Measurements from ENCODE around the gene PTX3.
A peak's percentile ranks its signal among the peaks of the same experiment; 100 is the strongest.

PTX3 gene

GRCh38 chr3:157427901-157428300, 8.7 kb upstream of the PTX3 start:
- H3K4me1 ChIP-seq (ENCODE audit: control insufficient read depth, insufficient read depth, low read length), result peaks cover 17% of the 10 kb centered on the region
- H3K9me3 ChIP-seq (ENCODE audit: control insufficient read depth, low read length), result no peaks in the 10 kb centered on the region
- H3K27me3 ChIP-seq (replicated peaks; ENCODE audit: control insufficient read depth, insufficient read depth, low read length), result no peaks in the 10 kb centered on the region
- no peaks in the 10 kb centered on the region for H3K36me3 ChIP-seq (ENCODE audit: control insufficient read depth, insufficient read depth, low read length, severe bottlenecking)
- no peak overlapping the region for H3K9ac ChIP-seq (ENCODE audit: low read length)
- no peak for DNase-seq (ENCODE audit: low read depth)
- no peak overlapping the region for H3K4me3 ChIP-seq (ENCODE audit: low read length)

GRCh38 chr3:157428853-157429252, 7.8 kb upstream of the PTX3 start:
- H3K27me3 ChIP-seq (replicated peaks; ENCODE audit: control insufficient read depth, insufficient read depth, low read length), result no peaks in the 10 kb centered on the region
- H3K4me3 ChIP-seq (ENCODE audit: low read length), result peak overlapping the region; percentile 13
- no peaks in the 10 kb centered on the region for H3K36me3 ChIP-seq (ENCODE audit: control insufficient read depth, insufficient read depth, low read length, severe bottlenecking)
- peak overlapping the region; percentile 60 for H3K9ac ChIP-seq (ENCODE audit: low read length)
- no peak for DNase-seq (ENCODE audit: low read depth)
- H3K9me3 ChIP-seq (ENCODE audit: control insufficient read depth, low read length), result no peaks in the 10 kb centered on the region
- H3K4me1 ChIP-seq (ENCODE audit: control insufficient read depth, insufficient read depth, low read length), result peaks cover 17% of the 10 kb centered on the region

GRCh38 chr3:157429708-157430107, 6.9 kb upstream of the PTX3 start:
- peak; percentile 75 for DNase-seq (ENCODE audit: low read depth)
- Histone ChIP-seq H3K9ac (ENCODE audit: low read length) (peak overlapping the region; percentile 60), H3K4me3 (ENCODE audit: low read length) (peak overlapping the region; percentile 43), H3K36me3 (ENCODE audit: control insufficient read depth, insufficient read depth, low read length, severe bottlenecking) (no peaks in the 10 kb centered on the region), H3K4me1 (ENCODE audit: control insufficient read depth, insufficient read depth, low read length) (peaks cover 17% of the 10 kb centered on the region), H3K9me3 (ENCODE audit: control insufficient read depth, low read length) (no peaks in the 10 kb centered on the region), H3K27me3 (replicated peaks; ENCODE audit: control insufficient read depth, insufficient read depth, low read length) (no peaks in the 10 kb centered on the region)

GRCh38 chr3:157438194-157438730, 1.6 kb downstream of the PTX3 start:
- H3K4me1 ChIP-seq (ENCODE audit: control insufficient read depth, insufficient read depth, low read length), result peaks cover 10% of the 10 kb centered on the region
- no peaks in the 10 kb centered on the region for H3K27me3 ChIP-seq (replicated peaks; ENCODE audit: control insufficient read depth, insufficient read depth, low read length)
- H3K36me3 ChIP-seq (ENCODE audit: control insufficient read depth, insufficient read depth, low read length, severe bottlenecking), result peaks cover 33% of the 10 kb centered on the region
- peak; percentile 48 for DNase-seq (ENCODE audit: low read depth)
- peak overlapping the region; percentile 95 for H3K4me3 ChIP-seq (ENCODE audit: low read length)
- H3K9me3 ChIP-seq (ENCODE audit: control insufficient read depth, low read length), result no peaks in the 10 kb centered on the region
- peak overlapping the region; percentile 96 for H3K9ac ChIP-seq (ENCODE audit: low read length)

- Histone ChIP-seq H3K27me3 (replicated peaks; ENCODE audit: control insufficient read depth, insufficient read depth, low read length) (no peaks in the 10 kb centered on the region), H3K4me3 (ENCODE audit: low read length) (peak overlapping the region; percentile 95), H3K9ac (ENCODE audit: low read length) (peak overlapping the region; percentile 96), H3K9me3 (ENCODE audit: control insufficient read depth, low read length) (no peaks in the 10 kb centered on the region), H3K4me1 (ENCODE audit: control insufficient read depth, insufficient read depth, low read length) (peaks cover 27% of the 10 kb centered on the region), H3K36me3 (ENCODE audit: control insufficient read depth, insufficient read depth, low read length, severe bottlenecking) (peaks cover 33% of the 10 kb centered on the region)
- no peak for DNase-seq (ENCODE audit: low read depth)
These were observed 4.5 kb downstream of the PTX3 start for GRCh38 chr3:157441102-157441624.

GRCh38 chr3:157442729-157443128, 6.1 kb downstream of the PTX3 start:
- Histone ChIP-seq H3K9me3 (ENCODE audit: control insufficient read depth, low read length) (no peaks in the 10 kb centered on the region), H3K9ac (ENCODE audit: low read length) (peak overlapping the region; percentile 96), H3K4me3 (ENCODE audit: low read length) (peak overlapping the region; percentile 95), H3K27me3 (replicated peaks; ENCODE audit: control insufficient read depth, insufficient read depth, low read length) (no peaks in the 10 kb centered on the region), H3K4me1 (ENCODE audit: control insufficient read depth, insufficient read depth, low read length) (peaks cover 40% of the 10 kb centered on the region), H3K36me3 (ENCODE audit: control insufficient read depth, insufficient read depth, low read length, severe bottlenecking) (peaks cover 33% of the 10 kb centered on the region)
- DNase-seq (ENCODE audit: low read depth), result peak; percentile 42

GRCh38 chr3:157443905-157444796, 7.5 kb downstream of the PTX3 start:
- H3K36me3 ChIP-seq (ENCODE audit: control insufficient read depth, insufficient read depth, low read length, severe bottlenecking), result peaks cover 29% of the 10 kb centered on the region
- H3K4me1 ChIP-seq (ENCODE audit: control insufficient read depth, insufficient read depth, low read length), result peaks cover 40% of the 10 kb centered on the region
- no peaks in the 10 kb centered on the region for H3K27me3 ChIP-seq (replicated peaks; ENCODE audit: control insufficient read depth, insufficient read depth, low read length)
- DNase-seq (ENCODE audit: low read depth), result peak; percentile 74
- H3K4me3 ChIP-seq (ENCODE audit: low read length), result no peak overlapping the region
- H3K9me3 ChIP-seq (ENCODE audit: control insufficient read depth, low read length), result no peaks in the 10 kb centered on the region
- peak overlapping the region; percentile 96 for H3K9ac ChIP-seq (ENCODE audit: low read length)

GRCh38 chr3:157444797-157445184, 8.1 kb downstream of the PTX3 start:
- Histone ChIP-seq H3K27me3 (replicated peaks; ENCODE audit: control insufficient read depth, insufficient read depth, low read length) (no peaks in the 10 kb centered on the region), H3K9me3 (ENCODE audit: control insufficient read depth, low read length) (no peaks in the 10 kb centered on the region), H3K36me3 (ENCODE audit: control insufficient read depth, insufficient read depth, low read length, severe bottlenecking) (peaks cover 26% of the 10 kb centered on the region), H3K9ac (ENCODE audit: low read length) (peak overlapping the region; percentile 96), H3K4me1 (ENCODE audit: control insufficient read depth, insufficient read depth, low read length) (peaks cover 40% of the 10 kb centered on the region), H3K4me3 (ENCODE audit: low read length) (no peak overlapping the region)
- DNase-seq (ENCODE audit: low read depth), result no peak

- H3K27me3 ChIP-seq (replicated peaks; ENCODE audit: control insufficient read depth, insufficient read depth, low read length), result no peaks in the 10 kb centered on the region
- H3K4me3 ChIP-seq (ENCODE audit: low read length), result no peak overlapping the region
- peak; percentile 88 for DNase-seq (ENCODE audit: low read depth)
- H3K9me3 ChIP-seq (ENCODE audit: control insufficient read depth, low read length), result no peaks in the 10 kb centered on the region
- H3K9ac ChIP-seq (ENCODE audit: low read length), result peak overlapping the region; percentile 96
- H3K4me1 ChIP-seq (ENCODE audit: control insufficient read depth, insufficient read depth, low read length), result peaks cover 40% of the 10 kb centered on the region
- peaks cover 18% of the 10 kb centered on the region for H3K36me3 ChIP-seq (ENCODE audit: control insufficient read depth, insufficient read depth, low read length, severe bottlenecking)
These were observed 9.2 kb downstream of the PTX3 start for GRCh38 chr3:157445857-157446256.

- no peaks in the 10 kb centered on the region for H3K27me3 ChIP-seq (replicated peaks; ENCODE audit: control insufficient read depth, insufficient read depth, low read length)
- DNase-seq (ENCODE audit: low read depth), result peak; percentile 79
- H3K9ac ChIP-seq (ENCODE audit: low read length), result peak overlapping the region; percentile 79
- no peaks in the 10 kb centered on the region for H3K9me3 ChIP-seq (ENCODE audit: control insufficient read depth, low read length)
- no peak overlapping the region for H3K4me3 ChIP-seq (ENCODE audit: low read length)
- peaks cover 6% of the 10 kb centered on the region for H3K36me3 ChIP-seq (ENCODE audit: control insufficient read depth, insufficient read depth, low read length, severe bottlenecking)
- H3K4me1 ChIP-seq (ENCODE audit: control insufficient read depth, insufficient read depth, low read length), result peaks cover 40% of the 10 kb centered on the region
These were observed 10.5 kb downstream of the PTX3 start for GRCh38 chr3:157447026-157447694.

GRCh38 chr3:157452097-157452496, 15.4 kb downstream of the PTX3 start:
- no peak for DNase-seq (ENCODE audit: low read depth)
- Histone ChIP-seq H3K9me3 (ENCODE audit: control insufficient read depth, low read length) (no peaks in the 10 kb centered on the region), H3K4me1 (ENCODE audit: control insufficient read depth, insufficient read depth, low read length) (peaks cover 12% of the 10 kb centered on the region), H3K27me3 (replicated peaks; ENCODE audit: control insufficient read depth, insufficient read depth, low read length) (no peaks in the 10 kb centered on the region), H3K9ac (ENCODE audit: low read length) (no peak overlapping the region), H3K36me3 (ENCODE audit: control insufficient read depth, insufficient read depth, low read length, severe bottlenecking) (peaks cover under 1% of the 10 kb centered on the region), H3K4me3 (ENCODE audit: low read length) (no peak overlapping the region)
